ENCODE data around the gene HAS3.

Gene HAS3

DNA sequence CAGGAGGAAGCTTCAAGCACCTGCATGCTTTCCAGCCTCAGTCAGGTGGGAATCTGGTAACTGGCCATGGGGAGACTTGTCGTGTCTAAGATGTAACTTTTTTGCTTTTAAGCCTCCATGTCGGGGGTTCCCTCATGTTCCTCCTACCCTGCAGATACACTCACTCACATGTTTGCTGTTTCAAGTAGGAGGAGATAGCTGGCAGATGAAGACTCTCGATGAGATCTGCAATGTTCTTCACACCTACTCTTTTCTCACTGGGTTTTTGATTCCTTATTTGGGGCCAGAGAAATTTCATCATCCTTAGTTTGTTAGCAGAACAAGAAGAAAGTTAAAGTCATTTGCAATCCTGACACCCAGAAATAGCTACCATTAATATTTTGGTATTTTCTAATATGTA lies 51.7 kb downstream of the HAS3 start:
- FAIRE-seq = no peak

DNA sequence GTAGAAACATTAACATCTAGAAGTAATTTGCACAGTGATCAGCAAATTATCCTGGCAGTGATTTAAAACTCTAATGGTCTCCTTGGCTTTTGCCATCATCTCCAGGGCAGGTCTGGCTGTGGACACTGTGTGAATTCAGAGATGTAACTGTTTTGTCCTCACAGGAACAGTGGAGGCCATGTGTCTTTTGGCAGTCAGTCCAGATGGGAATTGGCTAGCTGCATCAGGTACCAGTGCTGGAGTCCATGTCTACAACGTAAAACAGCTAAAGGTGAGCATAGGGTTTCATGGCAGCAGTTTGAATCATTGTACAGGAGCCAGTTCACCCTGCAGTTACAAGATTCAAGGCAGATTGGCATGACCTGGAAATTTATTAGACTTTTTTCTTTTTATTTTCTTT lies 54.7 kb downstream of the HAS3 start:
- no peak for FAIRE-seq

DNA sequence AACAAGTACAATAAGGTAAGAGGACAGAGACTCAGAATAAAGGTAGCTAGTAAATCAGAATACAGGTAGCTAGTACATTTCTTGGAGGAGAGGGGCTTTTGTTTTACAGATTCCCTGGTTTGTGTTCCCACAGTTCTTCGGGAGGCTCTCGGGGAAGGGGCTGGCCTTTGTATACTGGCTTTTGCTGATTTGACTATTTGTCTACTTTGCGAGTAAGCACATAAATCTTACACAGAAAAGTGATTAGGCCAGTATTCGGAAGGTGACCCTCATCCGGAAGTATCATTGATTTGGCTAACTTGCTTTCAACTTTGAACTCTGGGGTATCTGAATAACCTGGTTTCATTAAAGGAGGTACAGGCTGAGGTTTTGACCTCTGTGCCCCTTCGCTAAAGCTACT lies 60.1 kb downstream of the HAS3 start:
- FAIRE-seq = no peak

DNA sequence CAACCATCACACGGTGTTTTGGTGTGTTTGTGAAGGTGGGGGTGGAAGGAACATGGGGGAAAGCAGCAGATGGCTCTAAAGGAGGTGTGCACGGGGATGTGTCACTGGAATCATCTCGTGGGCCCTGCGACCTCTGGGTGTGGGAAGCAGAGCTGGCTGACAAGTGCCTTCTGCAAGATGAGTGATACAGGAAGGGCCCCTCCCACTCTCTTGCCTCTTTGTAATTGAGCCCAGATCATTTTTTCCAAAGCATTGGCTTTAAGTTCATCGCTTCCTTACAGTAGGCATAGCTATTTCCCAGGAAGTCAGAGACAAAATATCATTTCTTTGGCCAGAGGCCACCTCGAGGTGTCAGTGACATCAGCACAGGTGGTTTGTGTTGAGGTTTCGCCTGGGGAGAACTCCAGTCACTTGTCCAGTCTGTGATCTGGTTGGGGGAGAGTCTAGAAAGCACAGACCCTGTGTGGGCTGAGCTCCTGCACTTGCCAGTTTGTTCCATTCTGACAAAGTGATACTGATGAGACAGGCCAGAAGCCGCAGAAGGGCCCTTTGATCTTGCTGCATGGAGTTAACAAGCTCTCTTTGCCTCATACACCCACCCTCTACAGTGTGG lies 60.9 kb downstream of the HAS3 start:
- FAIRE-seq = no peak

DNA sequence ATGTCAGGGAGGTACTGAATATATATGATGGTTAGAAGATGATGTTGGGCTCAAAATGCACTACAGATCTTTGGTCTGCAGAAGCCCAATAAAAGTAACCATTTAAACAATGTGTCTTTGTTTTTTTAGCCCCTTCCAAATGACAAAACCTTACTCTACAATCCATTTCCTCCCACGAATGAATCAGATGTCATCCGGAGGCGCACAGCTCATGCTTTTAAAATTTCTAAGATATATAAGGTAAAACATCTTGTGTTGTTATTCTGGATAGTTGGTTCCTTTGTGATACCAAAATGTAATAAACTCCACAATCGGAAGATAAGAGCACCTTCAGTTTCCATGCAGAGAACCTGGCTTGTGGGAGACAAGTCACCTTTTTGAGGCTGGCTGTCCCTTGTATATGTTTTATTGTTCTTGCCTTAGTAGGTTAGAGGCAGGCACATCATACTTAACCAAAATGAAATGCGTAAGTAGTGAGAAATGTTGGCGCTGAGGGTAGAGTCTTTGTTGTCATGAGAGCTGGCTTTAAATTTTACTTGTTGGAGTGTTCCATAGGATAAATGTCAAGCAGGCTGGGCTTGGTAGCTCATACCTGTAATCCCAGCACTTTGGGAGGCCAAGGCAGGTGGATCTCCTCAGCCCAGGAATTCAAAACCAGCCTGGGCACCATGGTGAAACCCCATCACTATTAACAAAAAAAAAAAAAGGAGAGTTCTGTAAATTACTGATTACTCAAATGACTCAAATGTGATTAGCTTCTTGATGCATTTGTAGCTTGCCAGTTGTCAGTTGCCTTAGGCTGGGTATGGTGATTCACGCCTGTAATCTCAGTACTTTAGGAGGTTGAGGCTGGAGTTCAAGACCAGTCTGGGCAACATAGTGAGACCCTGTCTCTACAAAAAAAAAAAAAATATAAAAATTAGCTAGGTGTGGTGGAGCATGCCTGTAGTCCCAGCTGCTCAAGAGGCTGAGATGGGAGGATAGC lies 61.8 kb downstream of the HAS3 start:
- no peak for FAIRE-seq
